ENCODE measurements around the gene COL26A1.
"Not testable (repeated sequence)": the region's sequence is repeated elsewhere in the genome, so short reads cannot be mapped to it uniquely, and the experiment has no call there.

COL26A1 gene

GRCh38 chr7:101604331-101604933 is 241.8 kb downstream of the COL26A1 start:
- Histone ChIP-seq H3K27me3 (ENCODE audit: insufficient read depth, poor library complexity, severe bottlenecking) (no peaks in the 10 kb centered on the region), H3K27ac (replicated peaks) (no peak overlapping the region), H3K4me3 (replicated peaks; ENCODE audit: insufficient read depth, low read length) (no peak overlapping the region)
- no peak for DNase-seq (ENCODE audit: low read depth in 1 of 2, low spot score in 1 of 2)
- TF ChIP-seq CTCF (IDR thresholded peaks at IDR 0.05; ENCODE audit: insufficient read depth, low read length) (no peak), REST (IDR thresholded peaks at IDR 0.05; ENCODE audit: insufficient replicate concordance, low read depth) (no peak), POLR2AphosphoS5 (IDR thresholded peaks at IDR 0.05; ENCODE audit: low read depth) (no peak), GABPA (IDR thresholded peaks at IDR 0.05; ENCODE audit: low read depth) (no peak), SPI1 (IDR thresholded peaks at IDR 0.05; ENCODE audit: borderline replicate concordance, low read depth) (no peak)

GRCh38 chr7:101604934-101605332 is 242.3 kb downstream of the COL26A1 start:
- H3K4me3 ChIP-seq (replicated peaks; ENCODE audit: insufficient read depth, low read length); DNase-seq (ENCODE audit: low read depth in 1 of 2, low spot score in 1 of 2); H3K27me3 ChIP-seq (ENCODE audit: insufficient read depth, poor library complexity, severe bottlenecking); H3K27ac ChIP-seq (replicated peaks): not testable (repeated sequence)

- DNase-seq (ENCODE audit: low read depth in 1 of 2, low spot score in 1 of 2), result no peak
- Histone ChIP-seq H3K27me3 (ENCODE audit: insufficient read depth, poor library complexity, severe bottlenecking) (no peaks in the 10 kb centered on the region), H3K27ac (replicated peaks) (no peak overlapping the region), H3K4me3 (replicated peaks; ENCODE audit: insufficient read depth, low read length) (no peak overlapping the region)
- no peak for TF ChIP-seq REST (IDR thresholded peaks at IDR 0.05; ENCODE audit: insufficient replicate concordance, low read depth)
- TF ChIP-seq GABPA (IDR thresholded peaks at IDR 0.05; ENCODE audit: low read depth), result no peak
- TF ChIP-seq SPI1 (IDR thresholded peaks at IDR 0.05; ENCODE audit: borderline replicate concordance, low read depth), result no peak
- TF ChIP-seq CTCF (IDR thresholded peaks at IDR 0.05; ENCODE audit: insufficient read depth, low read length), result no peak
- no peak for TF ChIP-seq POLR2AphosphoS5 (IDR thresholded peaks at IDR 0.05; ENCODE audit: low read depth)
Measured at GRCh38 chr7:101605611-101606497, 243.2 kb downstream of the COL26A1 start.

- Histone ChIP-seq H3K4me3 (replicated peaks; ENCODE audit: insufficient read depth, low read length) (no peak overlapping the region), H3K27me3 (ENCODE audit: insufficient read depth, poor library complexity, severe bottlenecking) (no peaks in the 10 kb centered on the region), H3K27ac (replicated peaks) (no peak overlapping the region)
- no peak for DNase-seq (ENCODE audit: low read depth in 1 of 2, low spot score in 1 of 2)
- TF ChIP-seq POLR2AphosphoS5 (IDR thresholded peaks at IDR 0.05; ENCODE audit: low read depth), result no peak
- TF ChIP-seq GABPA (IDR thresholded peaks at IDR 0.05; ENCODE audit: low read depth), result no peak
- TF ChIP-seq REST (IDR thresholded peaks at IDR 0.05; ENCODE audit: insufficient replicate concordance, low read depth), result no peak
- no peak for TF ChIP-seq SPI1 (IDR thresholded peaks at IDR 0.05; ENCODE audit: borderline replicate concordance, low read depth)
- no peak for TF ChIP-seq CTCF (IDR thresholded peaks at IDR 0.05; ENCODE audit: insufficient read depth, low read length)
Measured at GRCh38 chr7:101606498-101606923, 243.8 kb downstream of the COL26A1 start.
